Breast epithelium (tissue), 3 donors: ENCODE results near the gene TRPM5.

ENCODE experiments used
- POLR2AphosphoS5 ChIP-seq, 3 donors: sonication (generic); formaldehyde crosslinking; IDR thresholded peaks; one replicate each; pipeline ENCODE4 v1.6.1; 2017; ENCODE audit warnings: antibody characterized with exemption in 3 of 3
- TF ChIP-seq, protein P1 (sequence below), 3 donors: fragments of 450-650 bp; IDR thresholded peaks; one replicate each; pipeline ENCODE4 v1.5.1; 2016 to 2017; ENCODE audit warnings: antibody characterized with exemption in 3 of 3, mild to moderate bottlenecking in 3 of 3, moderate library complexity in 3 of 3

DNA sequence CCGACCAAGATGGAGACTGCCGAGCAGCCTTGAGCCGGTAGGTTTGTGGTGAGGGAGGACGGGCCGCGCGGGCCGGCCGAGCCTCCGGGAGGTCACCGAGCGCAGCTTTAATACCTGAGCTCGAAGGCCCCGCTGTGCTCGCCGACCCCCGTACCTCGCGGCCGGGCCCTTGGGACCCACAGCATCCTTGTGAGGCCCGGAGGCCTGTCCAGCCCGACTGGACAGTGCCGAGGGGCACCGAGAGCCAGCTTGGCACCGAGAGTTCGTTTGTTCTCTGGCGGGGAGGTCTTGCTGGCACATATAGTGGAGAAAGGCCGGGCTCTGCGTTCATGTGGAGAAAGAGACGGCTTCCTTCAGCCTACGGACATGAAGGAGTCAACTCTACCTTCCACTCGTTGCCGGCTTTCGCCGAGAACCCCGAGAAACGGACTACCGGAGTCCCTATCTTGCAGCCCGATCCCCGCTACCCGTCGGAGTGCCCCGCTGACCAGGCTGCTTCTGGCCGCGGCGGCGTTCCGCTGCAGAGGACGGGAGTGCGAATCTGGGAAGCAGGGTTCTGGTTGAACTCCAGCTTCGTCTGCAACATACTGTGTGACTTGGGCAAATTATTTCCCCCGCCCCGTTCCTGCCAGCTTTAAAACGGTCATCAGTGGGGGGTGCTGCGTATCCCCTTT lies 43.4 kb downstream of the TRPM5 start:
- TF ChIP-seq POLR2AphosphoS5 (IDR thresholded peaks at IDR 0.05), result no peak
- TF ChIP-seq, protein P1, sequence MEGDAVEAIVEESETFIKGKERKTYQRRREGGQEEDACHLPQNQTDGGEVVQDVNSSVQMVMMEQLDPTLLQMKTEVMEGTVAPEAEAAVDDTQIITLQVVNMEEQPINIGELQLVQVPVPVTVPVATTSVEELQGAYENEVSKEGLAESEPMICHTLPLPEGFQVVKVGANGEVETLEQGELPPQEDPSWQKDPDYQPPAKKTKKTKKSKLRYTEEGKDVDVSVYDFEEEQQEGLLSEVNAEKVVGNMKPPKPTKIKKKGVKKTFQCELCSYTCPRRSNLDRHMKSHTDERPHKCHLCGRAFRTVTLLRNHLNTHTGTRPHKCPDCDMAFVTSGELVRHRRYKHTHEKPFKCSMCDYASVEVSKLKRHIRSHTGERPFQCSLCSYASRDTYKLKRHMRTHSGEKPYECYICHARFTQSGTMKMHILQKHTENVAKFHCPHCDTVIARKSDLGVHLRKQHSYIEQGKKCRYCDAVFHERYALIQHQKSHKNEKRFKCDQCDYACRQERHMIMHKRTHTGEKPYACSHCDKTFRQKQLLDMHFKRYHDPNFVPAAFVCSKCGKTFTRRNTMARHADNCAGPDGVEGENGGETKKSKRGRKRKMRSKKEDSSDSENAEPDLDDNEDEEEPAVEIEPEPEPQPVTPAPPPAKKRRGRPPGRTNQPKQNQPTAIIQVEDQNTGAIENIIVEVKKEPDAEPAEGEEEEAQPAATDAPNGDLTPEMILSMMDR (IDR thresholded peaks at IDR 0.05), result no peak
